WTC11 (cell line): ENCODE results near the gene MAGI2. TPM values are rescaled to one million over a fixed set of nuclear protein-coding genes. Genes with fewer than 3 reads are reported as not detected.

Experiments used
- ATAC-seq: fragments of 200-7000 bp; cut with Tn5 transposase; 2 replicates; pipeline ENCODE4 v1.10.0; 2021; ENCODE audit warnings: mild to moderate bottlenecking, moderate library complexity
- CTCF ChIA-PET: fragments of 300-600 bp; sonication (Branson Sonifier 250); formaldehyde crosslinking; loops from one replicate; lab custom pipeline; 2021; ENCODE audit warnings: antibody characterized with exemption; lab: Charles Lee
- POLR2A ChIA-PET: fragments of 350-600 bp; sonication (Branson Sonifier 250); formaldehyde crosslinking; loops from one replicate; lab custom pipeline; 2021; ENCODE audit warnings: antibody characterized with exemption; lab: Charles Lee
- DNase-seq: peaks from one replicate; pipeline ENCODE4 v3.0.0; 2021; ENCODE audit warnings: low spot score
- H3K27ac Mint-ChIP-seq: 2 replicates; pipeline ENCODE4 v1.8.0; 2021; ENCODE audit warnings: mixed read lengths
- H3K27me3 Mint-ChIP-seq: 2 replicates; pipeline ENCODE4 v1.8.0; 2021; ENCODE audit warnings: low read depth, mild to moderate bottlenecking, moderate library complexity, mixed read lengths
- H3K36me3 Mint-ChIP-seq: 2 replicates; pipeline ENCODE4 v1.8.0; 2021; ENCODE audit warnings: mixed read lengths
- H3K4me1 Mint-ChIP-seq: 2 replicates; pipeline ENCODE4 v1.8.0; 2022; ENCODE audit warnings: mixed read lengths
- H3K4me3 Mint-ChIP-seq: 2 replicates; pipeline ENCODE4 v1.8.0; 2021; ENCODE audit warnings: mild to moderate bottlenecking, moderate library complexity, mixed read lengths
- H3K9me3 Mint-ChIP-seq: 2 replicates; pipeline ENCODE4 v1.8.0; 2021; ENCODE audit warnings: mixed read lengths
- ARID4B ChIP-seq: sonication (generic); formaldehyde crosslinking; IDR thresholded peaks from 2 replicates; pipeline ENCODE4 v1.8.0; 2023; ENCODE audit warnings: missing genetic modification reagents, mild to moderate bottlenecking, borderline replicate concordance
- FOXJ3 ChIP-seq: sonication (generic); formaldehyde crosslinking; IDR thresholded peaks from 2 replicates; pipeline ENCODE4 v1.9.0; 2021; ENCODE audit warnings: missing genetic modification reagents, mild to moderate bottlenecking, borderline replicate concordance
- GABPB1 ChIP-seq: sonication (generic); formaldehyde crosslinking; IDR thresholded peaks from 2 replicates; pipeline ENCODE4 v1.8.1; 2023; ENCODE audit warnings: mild to moderate bottlenecking, missing genetic modification reagents
- HMGA2 ChIP-seq: fragments of 250-450 bp; sonication (Bioruptor Pico); IDR thresholded peaks from 2 replicates; pipeline ENCODE4 v1.4.0; 2021; ENCODE audit warnings: mild to moderate bottlenecking, moderate library complexity
- JAZF1 ChIP-seq: fragments of 250-450 bp; sonication (Bioruptor Pico); IDR thresholded peaks from 2 replicates; pipeline ENCODE4 v1.9.0; 2021; ENCODE audit warnings: moderate library complexity, mild to moderate bottlenecking, inconsistent platforms
- JUN ChIP-seq: sonication (generic); formaldehyde crosslinking; IDR thresholded peaks from 2 replicates; pipeline ENCODE4 v1.8.0; 2023; ENCODE audit warnings: mild to moderate bottlenecking, missing genetic modification reagents
- MLX ChIP-seq: sonication (generic); formaldehyde crosslinking; IDR thresholded peaks from 2 replicates; pipeline ENCODE4 v1.8.1; 2023; ENCODE audit warnings: mild to moderate bottlenecking, missing genetic modification reagents, moderate library complexity
- MYBL2 ChIP-seq: sonication (generic); formaldehyde crosslinking; IDR thresholded peaks from 2 replicates; pipeline ENCODE4 v1.8.1; 2023; ENCODE audit warnings: mild to moderate bottlenecking, moderate library complexity, missing genetic modification reagents
- NFATC4 ChIP-seq: fragments of 250-450 bp; sonication (Bioruptor Pico); IDR thresholded peaks from 2 replicates; pipeline ENCODE4 v1.9.0; 2021; ENCODE audit warnings: mild to moderate bottlenecking
- NR1H2 ChIP-seq: sonication (generic); formaldehyde crosslinking; IDR thresholded peaks from 2 replicates; pipeline ENCODE4 v1.9.0; 2021; ENCODE audit warnings: mild to moderate bottlenecking, moderate library complexity, missing genetic modification reagents
- SMAD3 ChIP-seq: sonication (generic); formaldehyde crosslinking; IDR thresholded peaks from 2 replicates; pipeline ENCODE4 v1.8.0; 2022; ENCODE audit warnings: missing genetic modification reagents, mild to moderate bottlenecking, borderline replicate concordance
- SOX15 ChIP-seq: fragments of 250-450 bp; sonication (Bioruptor Pico); IDR thresholded peaks from 2 replicates; pipeline ENCODE4 v1.9.0; 2021; ENCODE audit warnings: mild to moderate bottlenecking
- TEAD1 ChIP-seq: sonication (generic); formaldehyde crosslinking; IDR thresholded peaks from 2 replicates; pipeline ENCODE4 v1.8.0; 2022; ENCODE audit warnings: mild to moderate bottlenecking, missing genetic modification reagents
- TEAD4 ChIP-seq: sonication (generic); formaldehyde crosslinking; IDR thresholded peaks from 2 replicates; pipeline ENCODE4 v1.8.0; 2022; ENCODE audit warnings: mild to moderate bottlenecking, missing genetic modification reagents
- ZNF263 ChIP-seq: sonication (generic); formaldehyde crosslinking; IDR thresholded peaks from 2 replicates; pipeline ENCODE4 v1.8.1; 2022; ENCODE audit warnings: low read depth, mild to moderate bottlenecking, moderate library complexity, missing genetic modification reagents
- ZNF671 ChIP-seq: fragments of 250-450 bp; sonication (Bioruptor Pico); IDR thresholded peaks from 2 replicates; pipeline ENCODE4 v1.8.0; 2021; ENCODE audit warnings: mild to moderate bottlenecking
- ZSCAN18 ChIP-seq: fragments of 250-450 bp; sonication (Bioruptor Pico); IDR thresholded peaks from 2 replicates; pipeline ENCODE4 v2.1.2; 2022; ENCODE audit warnings: mild to moderate bottlenecking, moderate library complexity
- total RNA-seq: library from RNA; stranded (reverse); gene quantifications from 3 replicates; pipeline ENCODE4 v1.2.3, GENCODE V29; 2021
- TF ChIP-seq, protein P1 (sequence below): fragments of 250-450 bp; sonication (Bioruptor Pico); IDR thresholded peaks from 2 replicates; pipeline ENCODE4 v1.9.0; 2021; ENCODE audit warnings: mild to moderate bottlenecking
- TF ChIP-seq, protein P2 (sequence below): fragments of 250-450 bp; sonication (Bioruptor Pico); IDR thresholded peaks from 2 replicates; pipeline ENCODE4 v1.9.0; 2021; ENCODE audit warnings: moderate library complexity, mild to moderate bottlenecking, inconsistent platforms, borderline replicate concordance
- TF ChIP-seq, protein P3 (sequence below): sonication (generic); formaldehyde crosslinking; conservative IDR thresholded peaks from 2 replicates; pipeline ENCODE4 v1.8.1; 2023; ENCODE audit warnings: mild to moderate bottlenecking, low read depth, missing genetic modification reagents, moderate library complexity

The MAGI2 gene
- total RNA-seq, 1 experiment from 2014 or later = 26.6 TPM

DNA sequence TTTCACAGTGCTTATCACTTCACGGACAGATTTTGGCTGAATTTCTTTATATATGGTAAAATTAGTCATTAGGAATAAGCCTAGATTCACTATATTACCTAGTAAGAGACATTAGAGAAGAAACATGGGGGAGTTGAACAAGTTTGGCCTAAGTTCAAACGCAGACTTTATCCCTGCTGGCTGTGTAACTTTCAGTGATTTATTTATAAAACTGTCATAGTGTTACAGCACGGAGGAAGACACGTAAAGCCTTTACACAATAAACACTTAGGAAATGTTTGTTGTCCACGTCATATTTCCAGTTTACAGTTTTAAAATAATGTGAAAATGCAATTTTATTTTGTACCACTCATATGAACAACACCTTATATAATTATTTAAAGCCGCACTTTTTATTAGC, 661.5 kb downstream of the MAGI2 start:
- POLR2A ChIA-PET = no interaction called here
- peaks cover 5% of the 10 kb centered on the region; the same call in 1 of the 2 replicates for H3K27me3 Mint-ChIP-seq
- DNase-seq = no peak
- H3K27ac Mint-ChIP-seq = no peak overlapping the region
- no peak for ATAC-seq
- no peak overlapping the region for H3K4me3 Mint-ChIP-seq
- CTCF ChIA-PET = no interaction called here
- peaks cover 6% of the 10 kb centered on the region for H3K36me3 Mint-ChIP-seq
- peaks cover 12% of the 10 kb centered on the region for H3K4me1 Mint-ChIP-seq
- peaks cover 17% of the 10 kb centered on the region for H3K9me3 Mint-ChIP-seq
- TF ChIP-seq GABPB1 = no peak
- no peak for TF ChIP-seq JUN (CRISPR knock-in tag)

DNA sequence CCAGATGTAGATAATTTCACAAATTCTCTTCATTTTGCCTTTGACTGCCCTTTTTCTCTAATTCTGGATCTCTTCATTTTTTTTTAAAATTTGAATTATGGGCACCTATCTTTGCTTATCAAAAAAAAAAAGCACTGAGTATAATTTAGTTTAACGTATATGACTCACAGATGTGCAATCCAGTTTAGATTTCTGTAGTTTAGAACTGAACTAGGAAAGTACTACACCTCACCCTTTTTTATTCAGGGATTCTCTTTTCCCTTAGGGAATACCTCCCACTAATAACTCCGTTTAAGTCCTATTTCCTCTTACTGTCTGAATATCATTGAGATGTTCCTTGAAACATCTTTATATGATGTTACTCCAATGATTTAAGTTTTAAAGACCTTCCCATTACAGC, 665.0 kb downstream of the MAGI2 start:
- Mint-ChIP-seq H3K4me3 (no peak overlapping the region), H3K9me3 (no peaks in the 10 kb centered on the region), H3K27ac (no peak overlapping the region), H3K27me3 (peaks cover 5% of the 10 kb centered on the region; the same call in 1 of the 2 replicates), H3K36me3 (no peaks in the 10 kb centered on the region), H3K4me1 (peaks cover 23% of the 10 kb centered on the region)
- ChIA-PET POLR2A (no interaction called here), CTCF (no interaction called here)
- DNase-seq = no peak
- no peak for TF ChIP-seq NFATC4 (CRISPR knock-in tag)
- TF ChIP-seq MYBL2 (CRISPR knock-in tag) = no peak
- TF ChIP-seq ZSCAN18 (CRISPR knock-in tag) = no peak
- TF ChIP-seq JAZF1 (CRISPR knock-in tag) = no peak
- TF ChIP-seq ZNF263 (CRISPR knock-in tag) = no peak
- TF ChIP-seq SMAD3 (CRISPR knock-in tag) = no peak
- ATAC-seq = no peak

- H3K27ac Mint-ChIP-seq = 0 out of 2 replicates have a peak overlapping the region, but pooled peaks have one; percentile 15
- no peak for ATAC-seq
Observed at GRCh38 chr7:78787854-78788253, 665.6 kb downstream of the MAGI2 start.

More at GRCh38 chr7:78787854-78788253, 665.6 kb downstream of the MAGI2 start:
- H3K4me3 Mint-ChIP-seq = no peak overlapping the region
- no peak for DNase-seq
- TF ChIP-seq TEAD4 (no peak), SOX15 (CRISPR knock-in tag) (no peak), JUN (CRISPR knock-in tag) (no peak), MLX (CRISPR knock-in tag) (no peak), FOXJ3 (no peak), ZNF671 (no peak), ARID4B (CRISPR knock-in tag) (no peak), HMGA2 (CRISPR knock-in tag) (no peak), TEAD1 (no peak), NR1H2 (CRISPR knock-in tag) (no peak)
- TF ChIP-seq, protein P1, sequence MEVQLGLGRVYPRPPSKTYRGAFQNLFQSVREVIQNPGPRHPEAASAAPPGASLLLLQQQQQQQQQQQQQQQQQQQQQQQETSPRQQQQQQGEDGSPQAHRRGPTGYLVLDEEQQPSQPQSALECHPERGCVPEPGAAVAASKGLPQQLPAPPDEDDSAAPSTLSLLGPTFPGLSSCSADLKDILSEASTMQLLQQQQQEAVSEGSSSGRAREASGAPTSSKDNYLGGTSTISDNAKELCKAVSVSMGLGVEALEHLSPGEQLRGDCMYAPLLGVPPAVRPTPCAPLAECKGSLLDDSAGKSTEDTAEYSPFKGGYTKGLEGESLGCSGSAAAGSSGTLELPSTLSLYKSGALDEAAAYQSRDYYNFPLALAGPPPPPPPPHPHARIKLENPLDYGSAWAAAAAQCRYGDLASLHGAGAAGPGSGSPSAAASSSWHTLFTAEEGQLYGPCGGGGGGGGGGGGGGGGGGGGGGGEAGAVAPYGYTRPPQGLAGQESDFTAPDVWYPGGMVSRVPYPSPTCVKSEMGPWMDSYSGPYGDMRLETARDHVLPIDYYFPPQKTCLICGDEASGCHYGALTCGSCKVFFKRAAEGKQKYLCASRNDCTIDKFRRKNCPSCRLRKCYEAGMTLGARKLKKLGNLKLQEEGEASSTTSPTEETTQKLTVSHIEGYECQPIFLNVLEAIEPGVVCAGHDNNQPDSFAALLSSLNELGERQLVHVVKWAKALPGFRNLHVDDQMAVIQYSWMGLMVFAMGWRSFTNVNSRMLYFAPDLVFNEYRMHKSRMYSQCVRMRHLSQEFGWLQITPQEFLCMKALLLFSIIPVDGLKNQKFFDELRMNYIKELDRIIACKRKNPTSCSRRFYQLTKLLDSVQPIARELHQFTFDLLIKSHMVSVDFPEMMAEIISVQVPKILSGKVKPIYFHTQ = no peak
- TF ChIP-seq, protein P2, sequence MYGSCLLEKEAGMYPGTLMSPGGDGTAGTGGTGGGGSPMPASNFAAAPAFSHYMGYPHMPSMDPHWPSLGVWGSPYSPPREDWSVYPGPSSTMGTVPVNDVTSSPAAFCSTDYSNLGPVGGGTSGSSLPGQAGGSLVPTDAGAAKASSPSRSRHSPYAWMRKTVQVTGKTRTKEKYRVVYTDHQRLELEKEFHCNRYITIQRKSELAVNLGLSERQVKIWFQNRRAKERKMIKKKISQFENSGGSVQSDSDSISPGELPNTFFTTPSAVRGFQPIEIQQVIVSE = no peak
- TF ChIP-seq, protein P3, sequence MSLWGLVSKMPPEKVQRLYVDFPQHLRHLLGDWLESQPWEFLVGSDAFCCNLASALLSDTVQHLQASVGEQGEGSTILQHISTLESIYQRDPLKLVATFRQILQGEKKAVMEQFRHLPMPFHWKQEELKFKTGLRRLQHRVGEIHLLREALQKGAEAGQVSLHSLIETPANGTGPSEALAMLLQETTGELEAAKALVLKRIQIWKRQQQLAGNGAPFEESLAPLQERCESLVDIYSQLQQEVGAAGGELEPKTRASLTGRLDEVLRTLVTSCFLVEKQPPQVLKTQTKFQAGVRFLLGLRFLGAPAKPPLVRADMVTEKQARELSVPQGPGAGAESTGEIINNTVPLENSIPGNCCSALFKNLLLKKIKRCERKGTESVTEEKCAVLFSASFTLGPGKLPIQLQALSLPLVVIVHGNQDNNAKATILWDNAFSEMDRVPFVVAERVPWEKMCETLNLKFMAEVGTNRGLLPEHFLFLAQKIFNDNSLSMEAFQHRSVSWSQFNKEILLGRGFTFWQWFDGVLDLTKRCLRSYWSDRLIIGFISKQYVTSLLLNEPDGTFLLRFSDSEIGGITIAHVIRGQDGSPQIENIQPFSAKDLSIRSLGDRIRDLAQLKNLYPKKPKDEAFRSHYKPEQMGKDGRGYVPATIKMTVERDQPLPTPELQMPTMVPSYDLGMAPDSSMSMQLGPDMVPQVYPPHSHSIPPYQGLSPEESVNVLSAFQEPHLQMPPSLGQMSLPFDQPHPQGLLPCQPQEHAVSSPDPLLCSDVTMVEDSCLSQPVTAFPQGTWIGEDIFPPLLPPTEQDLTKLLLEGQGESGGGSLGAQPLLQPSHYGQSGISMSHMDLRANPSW (CRISPR knock-in tag) = no peak
- TF ChIP-seq, all 79 proteins: peak for 0
- H3K4me1 Mint-ChIP-seq = peaks cover 24% of the 10 kb centered on the region
- ChIA-PET CTCF (no interaction called here), POLR2A (no interaction called here)
- no peaks in the 10 kb centered on the region; the same call in 1 of the 2 replicates for H3K27me3 Mint-ChIP-seq
- no peaks in the 10 kb centered on the region for H3K9me3 Mint-ChIP-seq
- H3K36me3 Mint-ChIP-seq = no peaks in the 10 kb centered on the region
